ENCODE data around the gene KIRREL3. TPM values are rescaled to one million over a fixed set of nuclear protein-coding genes. Genes with fewer than 3 reads are reported as not detected.
"Not testable (repeated sequence)": the region's sequence is repeated elsewhere in the genome, so short reads cannot be mapped to it uniquely, and the experiment has no call there.

The KIRREL3 gene
- total and polyA plus RNA-seq, 12 donors: 0.13 to 0.58 (median 0.30) TPM

DNA sequence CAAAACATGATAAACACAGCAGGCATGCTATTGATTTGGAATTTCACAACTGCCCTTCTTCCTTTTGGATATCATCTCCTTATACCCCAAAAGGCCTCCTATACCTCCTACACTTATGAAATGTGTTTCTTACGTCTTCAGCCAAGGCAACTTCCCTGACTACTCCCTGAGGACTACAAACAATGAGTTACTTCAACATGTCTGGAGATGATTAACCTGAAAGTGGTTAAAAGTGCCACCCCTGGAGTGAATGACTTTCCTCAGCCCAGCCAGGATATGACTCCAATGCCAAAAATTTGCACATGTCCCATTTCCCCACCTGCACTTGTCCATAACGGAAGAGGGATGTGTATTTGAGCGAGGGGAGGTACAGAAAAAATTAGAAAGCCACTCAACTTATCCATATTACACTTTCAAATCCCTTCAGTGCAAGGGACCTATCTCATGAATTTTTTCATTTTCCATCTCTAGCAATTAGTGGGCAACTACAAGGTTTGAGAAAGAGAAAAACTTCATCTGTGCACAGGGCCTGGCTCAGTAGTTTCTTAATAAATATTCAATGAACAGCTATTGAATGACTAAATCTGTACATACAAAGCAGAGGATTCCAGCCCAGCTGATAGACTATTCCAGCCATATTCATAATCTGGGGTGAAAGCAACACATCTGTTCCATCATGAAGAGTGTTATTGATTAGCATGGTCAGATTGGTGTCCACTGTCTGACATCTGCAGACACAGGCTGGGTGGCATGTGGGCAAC, 36.8 kb downstream of the KIRREL3 start:
- DNase-seq: no peak
- ATAC-seq: no peak
- Histone ChIP-seq H3K27ac (no peak overlapping the region), H3K9me3 (peaks cover 0 to 5% (median 0%) of the 10 kb centered on the region in 11 donors), H3K4me3 (no peak overlapping the region), H3K36me3 (no peaks in the 10 kb centered on the region), H3K27me3 (peaks cover 0 to 43% (median 25%) of the 10 kb centered on the region in 7 donors), H3K4me1 (no peaks in the 10 kb centered on the region)
- intact Hi-C loops (cut with DNase I): no loop called here
- TF ChIP-seq, protein P1, sequence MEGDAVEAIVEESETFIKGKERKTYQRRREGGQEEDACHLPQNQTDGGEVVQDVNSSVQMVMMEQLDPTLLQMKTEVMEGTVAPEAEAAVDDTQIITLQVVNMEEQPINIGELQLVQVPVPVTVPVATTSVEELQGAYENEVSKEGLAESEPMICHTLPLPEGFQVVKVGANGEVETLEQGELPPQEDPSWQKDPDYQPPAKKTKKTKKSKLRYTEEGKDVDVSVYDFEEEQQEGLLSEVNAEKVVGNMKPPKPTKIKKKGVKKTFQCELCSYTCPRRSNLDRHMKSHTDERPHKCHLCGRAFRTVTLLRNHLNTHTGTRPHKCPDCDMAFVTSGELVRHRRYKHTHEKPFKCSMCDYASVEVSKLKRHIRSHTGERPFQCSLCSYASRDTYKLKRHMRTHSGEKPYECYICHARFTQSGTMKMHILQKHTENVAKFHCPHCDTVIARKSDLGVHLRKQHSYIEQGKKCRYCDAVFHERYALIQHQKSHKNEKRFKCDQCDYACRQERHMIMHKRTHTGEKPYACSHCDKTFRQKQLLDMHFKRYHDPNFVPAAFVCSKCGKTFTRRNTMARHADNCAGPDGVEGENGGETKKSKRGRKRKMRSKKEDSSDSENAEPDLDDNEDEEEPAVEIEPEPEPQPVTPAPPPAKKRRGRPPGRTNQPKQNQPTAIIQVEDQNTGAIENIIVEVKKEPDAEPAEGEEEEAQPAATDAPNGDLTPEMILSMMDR (IDR thresholded peaks at IDR 0.05): no peak
- WGBS, 2 donors: 59 to 63% methylated on average over 3 of the region's 3 CpGs

- TF ChIP-seq, protein P1 (IDR thresholded peaks at IDR 0.05): no peak
- no peak overlapping the region for H3K27ac ChIP-seq
- intact Hi-C loops (cut with DNase I): no loop called here
- WGBS, 2 donors: 35 to 63% methylated on average over 1 of the region's 1 CpG
- no peaks in the 10 kb centered on the region for H3K36me3 ChIP-seq
- H3K9me3 ChIP-seq: peaks cover 0 to 5% (median 0%) of the 10 kb centered on the region in 11 donors
- no peak for DNase-seq
- no peak for ATAC-seq
- H3K4me3 ChIP-seq: no peak overlapping the region
- H3K4me1 ChIP-seq: no peaks in the 10 kb centered on the region
- peaks cover 0 to 37% (median 18%) of the 10 kb centered on the region in 7 donors for H3K27me3 ChIP-seq
Measured at GRCh38 chr11:126963115-126963514, 37.5 kb downstream of the KIRREL3 start.

DNA sequence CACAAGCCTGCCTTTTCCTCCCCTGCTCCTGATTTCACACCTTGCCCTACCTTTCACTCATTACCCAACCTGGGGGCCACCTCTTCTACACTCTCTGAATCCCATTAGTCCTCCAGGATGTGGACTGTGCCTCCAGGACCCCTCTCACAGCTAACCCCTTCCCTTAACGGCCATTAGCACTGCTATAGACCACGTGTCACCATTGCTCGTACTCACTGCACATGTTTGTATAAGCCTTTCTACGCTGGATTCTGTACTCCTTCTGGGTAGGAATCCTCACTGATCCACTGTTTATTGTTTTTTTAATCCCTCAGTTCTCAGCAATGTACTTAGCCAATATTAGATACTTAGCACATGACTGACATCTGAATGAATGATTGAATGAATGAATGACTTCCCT, 40.9 kb downstream of the KIRREL3 start:
- TF ChIP-seq, protein P1 (IDR thresholded peaks at IDR 0.05): no peak
- no peaks in the 10 kb centered on the region for H3K4me1 ChIP-seq
- DNase-seq (no peak), ATAC-seq (no peak)
- intact Hi-C loops (cut with DNase I): no loop called here
- peaks cover 0 to 13% (median 4%) of the 10 kb centered on the region in 7 donors for H3K27me3 ChIP-seq
- H3K27ac ChIP-seq: no peak overlapping the region
- H3K36me3 ChIP-seq: no peaks in the 10 kb centered on the region
- H3K9me3 ChIP-seq: peaks cover 0 to 5% (median 0%) of the 10 kb centered on the region in 11 donors
- no peak overlapping the region for H3K4me3 ChIP-seq
- 77 to 84% methylated on average over 4 of the region's 4 CpGs for WGBS, 2 donors

DNA sequence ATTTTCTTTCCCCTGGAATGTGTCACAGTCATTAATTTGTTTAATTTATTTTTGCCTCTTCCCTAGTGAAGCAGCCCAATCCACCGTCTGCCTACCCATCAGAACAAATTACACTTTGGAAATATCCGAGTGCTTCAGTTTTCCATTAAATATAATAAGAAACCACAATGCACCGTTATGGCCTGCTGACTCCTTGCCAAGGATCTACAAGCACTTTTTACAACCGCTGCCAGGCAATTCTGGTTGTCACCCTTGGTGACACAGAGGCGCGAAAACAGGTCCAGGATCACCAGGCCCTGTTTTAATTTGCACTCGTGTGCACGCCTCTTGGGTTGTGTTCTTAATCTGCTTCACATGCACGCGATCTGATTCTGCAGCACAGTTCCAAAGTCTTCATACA, 43.9 kb downstream of the KIRREL3 start:
- H3K9me3 ChIP-seq: peaks cover 0 to 1% (median 0%) of the 10 kb centered on the region in 11 donors
- H3K36me3 ChIP-seq: no peaks in the 10 kb centered on the region
- TF ChIP-seq, protein P1 (IDR thresholded peaks at IDR 0.05): no peak
- 80 to 83% methylated on average over 10 of the region's 10 CpGs for WGBS, 2 donors
- DNase-seq: no peak
- H3K4me3 ChIP-seq: no peak overlapping the region
- no peak for ATAC-seq
- intact Hi-C loops (cut with DNase I): no loop called here
- no peaks in the 10 kb centered on the region for H3K4me1 ChIP-seq
- no peak overlapping the region for H3K27ac ChIP-seq
- peaks cover 0 to 7% (median 0%) of the 10 kb centered on the region in 7 donors for H3K27me3 ChIP-seq

DNA sequence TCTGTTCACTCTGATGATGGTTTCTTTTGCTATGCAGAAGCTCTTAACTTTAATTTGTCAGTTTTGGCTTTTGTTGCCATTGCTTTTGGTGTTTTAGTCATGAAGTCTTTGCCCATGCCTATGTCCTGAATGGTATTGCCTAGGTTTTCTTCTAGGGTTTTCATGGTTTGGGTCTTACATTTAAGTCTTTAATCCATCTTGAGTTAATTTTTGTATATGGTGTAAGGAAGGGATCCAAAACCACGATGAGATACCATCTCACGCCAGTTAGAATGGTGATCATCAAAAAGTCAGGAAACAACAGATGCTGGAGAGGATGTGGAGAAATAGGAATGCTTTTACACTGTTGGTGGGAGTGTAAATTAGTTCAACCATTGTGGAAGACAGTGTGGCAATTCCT, 48.0 kb downstream of the KIRREL3 start:
- intact Hi-C loops (cut with DNase I); DNase-seq; H3K9me3 ChIP-seq; H3K4me1 ChIP-seq; ATAC-seq; H3K27ac ChIP-seq; H3K4me3 ChIP-seq; H3K36me3 ChIP-seq: not testable (repeated sequence)
- WGBS, 2 donors: 83 to 88% methylated on average over 2 of the region's 2 CpGs
- H3K27me3 ChIP-seq: peaks cover 0 to 12% (median 0%) of the 10 kb centered on the region in 7 donors
